Left ventricle myocardium inferior (tissue), 1 donor: ENCODE data around the gene NEDD4L. TPM values are rescaled to one million over a fixed set of nuclear protein-coding genes. Genes with fewer than 3 reads are reported as not detected.

Experiments
- DNase-seq: peaks from one replicate; pipeline ENCODE4 v3.0.0-alpha.2; 2020
- H3K27ac ChIP-seq: fragments of 200-600 bp; replicated peaks from 2 replicates; pipeline ENCODE4 v1.8.0; 2021
- H3K27me3 ChIP-seq: fragments of 200-600 bp; 2 replicates; pipeline ENCODE4 v1.8.0; 2021; ENCODE audit warnings: low read depth
- H3K36me3 ChIP-seq: fragments of 200-600 bp; 2 replicates; pipeline ENCODE4 v1.8.0; 2021
- H3K4me1 ChIP-seq: fragments of 200-600 bp; 2 replicates; pipeline ENCODE4 v1.8.0; 2021
- H3K4me3 ChIP-seq: fragments of 200-600 bp; 2 replicates; pipeline ENCODE4 v1.8.0; 2021; ENCODE audit warnings: mild to moderate bottlenecking, moderate library complexity
- H3K9me3 ChIP-seq: fragments of 200-600 bp; replicated peaks from 2 replicates; pipeline ENCODE4 v1.8.0; 2021
- intact Hi-C: fragments of 100-400 bp; cut with micrococcal nuclease; formaldehyde crosslinking; loops from one replicate; pipeline ENCODE4 v1.11.0; 2022
- total RNA-seq: library from RNA; stranded (reverse); fragmentation: NEBNext Ultra II Directional; extraction: Animal tissue kit (Norgen Biotek cat#: 25700); gene quantifications from one replicate; pipeline ENCODE4 v1.2.1, GENCODE V29; 2021
- TF ChIP-seq, protein P1 (sequence below): fragments of 200-600 bp; IDR thresholded peaks from 2 replicates; pipeline ENCODE4 v1.8.0; 2021; ENCODE audit warnings: antibody characterized with exemption, mild to moderate bottlenecking, borderline replicate concordance
- donor health status: DM: no; HTN: yes; CAD: no; lungs with severe emphysema.

NEDD4L gene
- total RNA-seq, 1 donor from 2014 or later: 45.8 TPM

DNA sequence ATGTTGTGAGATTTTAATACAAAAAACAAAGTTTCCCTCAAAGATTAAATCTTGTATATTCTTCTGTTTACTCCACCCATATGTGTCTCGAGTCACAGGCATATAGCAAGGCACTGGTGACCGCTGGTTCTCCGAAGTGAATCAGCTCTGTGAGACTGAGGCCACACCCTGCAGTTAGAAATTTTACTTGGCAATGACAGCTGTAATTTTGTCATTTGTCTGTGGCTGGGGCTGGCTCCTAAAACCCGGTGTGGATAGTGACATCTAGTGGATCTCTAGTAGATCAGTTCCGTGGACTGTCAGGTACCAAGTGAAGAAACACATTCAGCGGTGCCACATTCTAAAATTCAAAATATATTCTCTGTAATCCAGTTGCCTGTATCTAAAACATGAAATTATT is 278.0 kb downstream of the NEDD4L start:
- TF ChIP-seq, protein P1, sequence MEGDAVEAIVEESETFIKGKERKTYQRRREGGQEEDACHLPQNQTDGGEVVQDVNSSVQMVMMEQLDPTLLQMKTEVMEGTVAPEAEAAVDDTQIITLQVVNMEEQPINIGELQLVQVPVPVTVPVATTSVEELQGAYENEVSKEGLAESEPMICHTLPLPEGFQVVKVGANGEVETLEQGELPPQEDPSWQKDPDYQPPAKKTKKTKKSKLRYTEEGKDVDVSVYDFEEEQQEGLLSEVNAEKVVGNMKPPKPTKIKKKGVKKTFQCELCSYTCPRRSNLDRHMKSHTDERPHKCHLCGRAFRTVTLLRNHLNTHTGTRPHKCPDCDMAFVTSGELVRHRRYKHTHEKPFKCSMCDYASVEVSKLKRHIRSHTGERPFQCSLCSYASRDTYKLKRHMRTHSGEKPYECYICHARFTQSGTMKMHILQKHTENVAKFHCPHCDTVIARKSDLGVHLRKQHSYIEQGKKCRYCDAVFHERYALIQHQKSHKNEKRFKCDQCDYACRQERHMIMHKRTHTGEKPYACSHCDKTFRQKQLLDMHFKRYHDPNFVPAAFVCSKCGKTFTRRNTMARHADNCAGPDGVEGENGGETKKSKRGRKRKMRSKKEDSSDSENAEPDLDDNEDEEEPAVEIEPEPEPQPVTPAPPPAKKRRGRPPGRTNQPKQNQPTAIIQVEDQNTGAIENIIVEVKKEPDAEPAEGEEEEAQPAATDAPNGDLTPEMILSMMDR: peak; percentile 76
- Histone ChIP-seq H3K4me1 (peaks cover 33% of the 10 kb centered on the region), H3K27me3 (no peaks in the 10 kb centered on the region), H3K9me3 (no peaks in the 10 kb centered on the region), H3K27ac (peak overlapping the region; percentile 66), H3K36me3 (peaks cover 26% of the 10 kb centered on the region), H3K4me3 (peak overlapping the region; percentile 34)
- intact Hi-C loops: loop anchor here (10.0 kb wide), 1 partner anchor 127 kb away; no protein-coding TSS in a partner anchor
- peak; percentile 41 for DNase-seq

DNA sequence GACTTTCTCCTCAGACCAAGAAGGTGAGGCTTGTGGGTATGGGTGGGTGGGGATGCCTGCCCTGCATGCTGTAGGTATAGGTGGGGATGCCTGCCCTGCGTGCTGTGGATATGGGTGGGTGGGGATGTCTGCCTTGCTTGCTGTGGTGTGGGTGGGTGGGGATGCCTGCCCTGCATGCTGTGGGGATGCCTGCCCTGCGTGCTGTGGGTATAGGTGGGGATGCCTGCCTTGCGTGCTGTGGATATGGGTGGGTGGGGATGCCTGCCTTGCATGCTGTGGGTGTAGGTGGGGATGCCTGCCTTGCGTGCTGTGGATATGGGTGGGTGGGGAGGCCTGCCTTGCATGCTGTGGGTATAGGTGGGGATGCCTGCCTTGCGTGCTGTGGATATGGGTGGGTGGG is 278.4 kb downstream of the NEDD4L start:
- TF ChIP-seq, protein P1: no peak
- no peak overlapping the region for H3K27ac ChIP-seq
- no peaks in the 10 kb centered on the region for H3K9me3 ChIP-seq
- intact Hi-C loops: loop anchor here (10.0 kb wide), 1 partner anchor 128 kb away; no protein-coding TSS in a partner anchor
- no peak for DNase-seq
- H3K4me1 ChIP-seq: peaks cover 28% of the 10 kb centered on the region
- no peak overlapping the region for H3K4me3 ChIP-seq
- no peaks in the 10 kb centered on the region for H3K27me3 ChIP-seq
- H3K36me3 ChIP-seq: peaks cover 28% of the 10 kb centered on the region

DNA sequence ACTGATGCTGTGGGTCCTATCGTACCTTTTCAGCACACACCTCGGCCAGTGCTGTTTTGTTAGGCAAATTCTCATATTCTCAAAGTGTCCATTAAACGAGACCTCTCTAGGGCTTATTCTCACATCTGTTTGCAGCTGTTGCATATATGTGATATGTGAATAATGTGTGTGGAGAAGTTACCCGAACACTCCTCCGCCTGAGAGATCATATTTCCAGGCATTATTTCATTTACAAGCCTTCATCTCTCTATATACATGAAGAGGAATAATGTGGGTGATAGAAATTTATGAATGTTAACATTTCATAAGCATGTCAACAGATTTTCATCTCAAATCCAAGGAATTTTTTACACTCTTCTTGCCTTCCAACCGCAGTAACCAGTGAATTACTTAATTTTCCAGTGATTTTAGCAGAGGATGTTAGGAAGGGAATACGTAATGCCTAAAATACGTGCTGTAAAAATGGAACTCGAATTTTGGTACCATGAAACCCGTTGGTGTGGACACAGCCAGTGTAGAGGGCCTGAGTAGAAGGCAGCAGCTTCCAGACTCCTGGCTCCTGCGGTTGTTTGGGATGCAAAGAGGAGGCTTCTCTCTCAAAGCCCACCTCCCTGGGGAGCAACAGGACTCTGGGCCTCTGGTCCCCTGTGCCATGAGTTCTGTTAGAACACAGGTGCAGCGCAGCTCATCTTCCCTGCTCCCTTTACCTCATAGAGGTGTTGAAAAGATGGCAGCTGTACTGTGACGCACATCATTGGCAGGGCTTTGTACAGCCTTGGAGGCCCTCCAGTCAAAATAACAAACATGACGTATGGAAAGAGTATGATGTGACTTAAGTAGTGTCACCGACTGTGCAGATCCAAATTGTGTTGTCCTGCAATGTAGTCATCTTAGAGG is 280.1 kb downstream of the NEDD4L start:
- no peaks in the 10 kb centered on the region for H3K27me3 ChIP-seq
- no peak overlapping the region for H3K4me3 ChIP-seq
- peaks cover 20% of the 10 kb centered on the region for H3K4me1 ChIP-seq
- no peak for DNase-seq
- TF ChIP-seq, protein P1: no peak
- no peaks in the 10 kb centered on the region for H3K9me3 ChIP-seq
- intact Hi-C loops: loop anchor here (10.0 kb wide), 1 partner anchor 129 kb away; no protein-coding TSS in a partner anchor
- H3K36me3 ChIP-seq: peaks cover 35% of the 10 kb centered on the region
- no peak overlapping the region for H3K27ac ChIP-seq

- TF ChIP-seq, protein P1: no peak
- no peak for DNase-seq
- no peaks in the 10 kb centered on the region for H3K27me3 ChIP-seq
- H3K9me3 ChIP-seq: no peaks in the 10 kb centered on the region
- no peak overlapping the region for H3K27ac ChIP-seq
- H3K4me3 ChIP-seq: no peak overlapping the region
- H3K4me1 ChIP-seq: peaks cover 15% of the 10 kb centered on the region
- H3K36me3 ChIP-seq: peaks cover 41% of the 10 kb centered on the region
- intact Hi-C loops: loop anchor here (10.0 kb wide), 1 partner anchor 130 kb away; no protein-coding TSS in a partner anchor
These were observed 280.9 kb downstream of the NEDD4L start for GRCh38 chr18:58324824-58325480.

DNA sequence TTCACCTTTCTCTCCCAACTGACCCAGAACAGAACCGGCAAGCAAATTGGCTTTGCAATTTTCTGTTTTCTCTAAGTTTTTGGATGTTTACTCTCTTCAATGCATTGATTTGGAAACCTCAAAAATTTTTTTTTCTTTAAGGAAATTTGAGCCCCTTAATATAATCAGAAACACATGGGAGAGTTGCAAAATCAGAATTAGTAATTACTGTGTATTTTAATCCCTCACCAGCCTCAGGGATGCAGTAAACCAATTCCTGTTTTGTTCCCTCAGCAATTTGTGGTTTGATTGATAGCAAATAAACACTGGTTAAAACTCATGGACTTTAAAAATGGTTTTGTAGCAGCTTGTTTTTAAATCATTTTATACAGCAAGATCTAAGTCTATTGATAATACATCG is 281.5 kb downstream of the NEDD4L start:
- no peaks in the 10 kb centered on the region for H3K9me3 ChIP-seq
- intact Hi-C loops: loop anchor here (10.0 kb wide), 1 partner anchor 131 kb away; no protein-coding TSS in a partner anchor
- no peaks in the 10 kb centered on the region for H3K27me3 ChIP-seq
- peaks cover 15% of the 10 kb centered on the region for H3K4me1 ChIP-seq
- H3K4me3 ChIP-seq: no peak overlapping the region
- peaks cover 46% of the 10 kb centered on the region for H3K36me3 ChIP-seq
- TF ChIP-seq, protein P1: no peak
- no peak for DNase-seq
- no peak overlapping the region for H3K27ac ChIP-seq
